ENCODE data around the gene PER1.
"Not testable (repeated sequence)": the region's sequence is repeated elsewhere in the genome, so short reads cannot be mapped to it uniquely, and the experiment has no call there.

Gene PER1

DNA sequence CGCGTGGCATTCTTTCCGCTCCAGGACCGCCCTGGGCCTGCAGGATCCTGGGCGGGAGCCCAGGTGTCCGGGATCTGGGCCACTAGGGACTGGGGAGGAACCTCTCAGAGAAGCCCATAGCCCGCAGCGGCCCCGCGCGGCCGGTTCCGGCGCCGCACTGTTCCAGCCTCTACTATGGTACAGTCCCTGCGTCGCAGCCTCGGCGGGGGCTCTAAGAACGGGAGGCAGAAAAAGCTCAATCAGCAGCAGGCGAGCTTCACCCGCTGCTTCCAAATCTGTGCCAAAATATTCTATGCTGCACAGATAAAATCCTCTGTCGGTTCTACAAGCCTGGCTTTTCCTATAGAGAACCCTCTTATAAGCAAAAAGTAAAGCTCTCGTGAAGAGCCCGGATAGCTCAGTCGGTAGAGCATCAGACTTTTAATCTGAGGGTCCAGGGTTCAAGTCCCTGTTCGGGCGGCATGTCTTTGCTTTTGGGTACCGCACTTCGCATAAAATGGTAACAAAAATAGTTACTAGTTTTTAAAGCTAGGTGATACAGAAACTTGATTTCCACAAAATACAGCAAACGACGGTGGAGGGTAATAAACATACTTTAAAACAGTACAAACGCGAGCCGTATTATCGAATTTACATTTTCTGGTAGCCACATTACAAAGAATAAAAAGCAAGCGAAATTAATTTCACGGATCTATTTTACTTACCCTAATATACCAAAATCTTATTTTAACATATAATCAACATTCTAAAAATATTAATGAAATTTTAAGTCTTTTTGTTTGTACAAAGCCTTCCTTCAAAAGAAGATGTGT lies 33.2 kb downstream of the PER1 start:
- peak; percentile 93 for DNase-seq

DNA sequence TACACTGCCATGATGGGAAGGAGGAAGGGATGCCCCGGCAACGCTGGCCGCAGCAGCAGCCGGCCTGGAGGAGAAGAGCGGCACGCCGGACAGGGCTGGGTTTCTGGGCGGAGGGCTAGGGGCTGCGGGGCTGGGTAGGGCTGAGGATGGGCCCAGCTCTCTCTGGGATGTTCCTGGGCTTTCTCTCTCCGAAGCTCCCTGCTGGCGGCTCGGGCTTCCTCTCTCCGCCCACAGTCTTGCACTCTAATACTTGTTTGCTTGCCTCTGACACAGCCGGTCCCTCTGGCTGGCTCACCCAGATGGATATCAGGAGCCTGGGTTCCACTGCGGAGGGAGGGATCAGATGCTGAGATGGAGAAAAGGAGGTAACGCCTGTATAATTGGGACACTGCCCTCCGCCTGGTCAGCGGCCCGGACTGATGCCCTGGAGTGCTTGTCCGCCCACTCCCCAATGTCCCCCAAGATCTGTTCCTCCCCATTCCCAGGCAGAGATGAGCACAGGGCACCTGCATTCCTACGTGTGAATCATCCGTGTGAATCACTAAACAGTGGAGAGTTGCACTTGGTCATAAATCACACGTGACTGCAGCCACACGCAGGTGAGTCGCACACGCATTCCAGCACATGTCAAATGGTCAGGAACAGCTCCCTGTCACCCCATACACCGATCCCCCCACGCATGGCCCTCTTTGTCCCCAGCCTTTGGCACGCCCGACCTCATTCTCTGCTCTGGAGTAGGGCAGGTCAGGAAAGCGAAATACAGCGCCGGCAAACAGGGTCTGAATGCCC lies 34.0 kb downstream of the PER1 start, which contains the start of gene ALOXE3:
Gene ALOXE3, minus strand, starts transcription at position 535 of the 789 bp plus-strand sequence. Its CDS starts 524 bp downstream, at position 11.
- DNase-seq, result peak; percentile 85

DNA sequence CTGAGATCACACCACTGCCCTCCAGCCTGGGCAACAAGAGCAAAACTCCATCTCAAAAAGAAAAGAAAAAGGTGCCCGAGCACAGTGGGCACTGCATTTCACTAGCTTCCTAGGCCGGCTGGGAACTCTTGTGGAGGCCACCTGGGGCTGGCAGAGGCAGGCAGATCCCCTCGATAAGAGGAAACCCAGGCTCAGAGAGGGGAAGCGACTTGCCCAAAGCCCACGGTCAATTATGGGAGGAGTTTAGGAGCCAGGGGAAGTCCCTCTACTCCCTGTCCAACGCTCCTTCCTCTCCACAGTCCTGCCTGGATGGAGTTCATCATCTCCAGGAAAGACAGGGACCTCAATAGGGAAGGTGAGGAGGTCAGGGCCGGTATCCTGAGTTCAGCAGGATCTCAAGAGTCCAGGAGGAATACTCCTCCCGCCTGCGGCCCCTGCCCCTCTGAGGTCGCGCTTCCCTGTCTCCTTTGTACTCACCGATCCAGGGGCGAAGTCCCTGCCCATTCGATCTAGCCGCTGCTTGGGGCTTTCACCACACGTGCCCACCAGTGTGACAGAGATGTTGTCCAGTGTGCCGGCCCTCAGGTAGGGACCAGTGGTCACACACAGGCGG lies 34.7 kb downstream of the PER1 start:
- peak; percentile 49 for DNase-seq

DNA sequence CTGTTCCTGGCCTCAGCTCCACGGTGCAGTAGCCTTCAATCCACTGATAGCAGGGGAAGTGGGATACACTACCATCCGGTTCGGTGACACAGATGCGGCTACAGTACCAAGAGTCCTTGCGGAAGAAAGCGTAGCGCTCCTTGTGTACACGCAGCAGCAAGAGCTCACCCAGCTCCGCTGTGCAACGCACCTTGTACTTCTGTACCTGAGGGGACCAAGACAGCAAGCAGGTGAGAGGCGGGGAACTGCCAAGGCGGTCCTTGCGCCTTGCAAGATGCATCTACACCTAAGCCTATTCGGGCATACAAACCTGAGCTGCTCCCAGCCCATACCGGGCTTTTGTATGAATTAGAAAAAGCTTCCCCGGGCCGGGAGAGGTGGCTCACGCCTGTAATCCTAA lies 35.4 kb downstream of the PER1 start:
- peak; percentile 40 for DNase-seq

DNA sequence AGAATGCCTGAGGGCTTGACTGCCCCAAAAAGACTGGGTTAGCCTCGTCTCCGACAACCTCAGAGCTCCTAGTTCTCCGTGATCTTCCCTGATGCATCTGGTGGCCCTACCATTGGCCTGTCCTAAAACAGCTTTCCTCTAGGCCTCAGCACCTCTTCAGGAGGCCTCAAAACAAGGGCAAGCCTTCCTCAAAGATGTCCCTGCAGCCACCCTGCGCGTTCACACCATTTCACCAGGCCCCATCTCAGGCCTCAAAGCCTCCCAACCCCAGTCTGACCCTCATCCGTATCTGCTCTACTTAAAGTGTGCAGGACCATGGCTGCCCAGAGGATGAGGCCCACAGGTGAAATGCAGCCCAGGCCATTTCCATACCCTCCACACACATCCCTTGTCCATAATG lies 41.3 kb downstream of the PER1 start:
- DNase-seq, result no peak

DNA sequence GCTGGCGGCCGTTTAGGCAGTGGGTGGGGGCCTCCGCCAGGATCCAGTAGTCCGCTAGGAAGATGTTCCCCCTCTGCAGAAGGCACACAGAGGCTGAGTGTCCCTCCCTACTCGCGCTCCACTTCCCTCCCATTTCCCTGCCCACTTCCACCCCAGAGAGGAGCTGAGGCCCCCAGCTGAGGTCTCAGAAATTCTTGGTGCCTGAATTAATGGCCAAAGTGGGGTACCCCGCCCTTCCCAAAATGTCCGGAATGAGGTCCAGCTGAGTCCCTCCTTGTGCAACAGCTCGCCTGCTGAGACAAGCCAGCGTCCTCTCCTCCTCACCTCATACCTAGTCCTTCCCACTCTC lies 41.8 kb downstream of the PER1 start:
- no peak for DNase-seq

DNA sequence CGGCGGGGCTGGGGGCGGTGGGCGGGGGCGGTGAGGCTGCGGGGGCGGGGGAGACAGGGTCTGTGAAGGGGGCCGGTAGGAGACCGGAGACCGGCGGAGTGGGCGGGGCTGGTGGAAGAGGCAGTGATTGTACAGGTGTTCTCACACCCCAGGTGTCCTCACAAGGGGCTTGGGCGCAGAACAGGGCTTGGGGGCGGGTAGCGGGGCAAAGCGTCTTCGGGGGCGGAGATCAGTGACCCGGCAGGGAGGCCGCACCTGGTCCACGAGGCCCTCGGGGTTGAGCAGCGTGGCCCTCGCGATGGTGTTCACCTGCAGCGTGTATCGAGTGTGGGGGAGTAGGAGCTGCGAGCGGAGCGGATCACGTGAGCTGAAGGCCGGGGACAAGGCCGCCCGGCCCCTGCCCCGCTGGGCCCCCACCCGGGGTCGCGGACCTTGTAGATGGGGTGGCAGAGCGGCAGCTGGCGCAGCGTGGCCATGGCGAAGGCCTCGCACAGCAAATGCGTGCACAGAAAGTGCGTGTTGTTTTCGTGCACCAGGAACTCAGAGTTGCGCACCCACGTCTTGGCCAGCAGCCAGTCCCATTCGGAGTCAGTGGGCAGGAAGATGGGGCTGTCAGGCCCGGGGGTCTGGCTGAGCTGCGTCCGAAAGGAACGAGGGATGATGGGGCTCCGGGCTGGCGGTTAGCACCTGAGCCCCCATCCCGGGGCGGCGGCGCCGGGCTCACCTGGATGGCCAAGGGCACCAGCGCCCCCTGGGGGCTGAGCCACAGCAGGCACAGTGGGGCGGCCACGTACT lies 42.3 kb downstream of the PER1 start:
- DNase-seq, result peak; percentile 91

DNA sequence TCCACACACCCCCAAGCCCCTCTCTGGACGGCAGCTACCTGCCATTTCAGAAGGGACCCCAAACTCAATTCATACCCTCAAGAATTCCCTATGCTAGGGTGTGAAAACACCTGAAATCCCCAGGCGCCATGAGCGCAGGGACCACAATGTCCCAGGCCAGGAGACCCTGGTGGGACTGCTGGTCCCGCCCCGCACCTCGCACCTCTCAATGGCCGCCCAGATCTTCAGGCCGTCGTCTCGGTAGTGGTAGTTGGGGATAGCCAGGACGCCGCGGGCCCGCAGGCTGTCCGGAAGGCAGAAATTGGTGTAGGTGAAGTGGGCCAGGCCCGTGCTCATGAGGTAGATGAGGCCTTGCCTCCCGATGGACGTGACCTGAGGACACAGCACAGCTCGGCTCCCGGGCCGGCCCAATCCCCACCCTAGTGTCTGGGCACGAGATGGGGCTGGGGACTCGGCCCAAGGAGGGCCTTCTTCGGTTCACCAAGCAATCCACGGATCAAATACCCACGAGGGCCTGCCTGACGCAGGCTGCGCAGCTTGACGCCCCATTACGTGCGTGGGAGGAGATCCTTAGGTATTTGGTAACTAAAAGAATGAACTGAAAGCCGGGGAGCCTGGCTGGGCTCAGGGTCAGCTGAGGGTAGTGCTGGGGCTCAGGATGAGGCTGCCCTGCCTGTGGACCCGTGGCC lies 43.1 kb downstream of the PER1 start:
- DNase-seq, result no peak

DNA sequence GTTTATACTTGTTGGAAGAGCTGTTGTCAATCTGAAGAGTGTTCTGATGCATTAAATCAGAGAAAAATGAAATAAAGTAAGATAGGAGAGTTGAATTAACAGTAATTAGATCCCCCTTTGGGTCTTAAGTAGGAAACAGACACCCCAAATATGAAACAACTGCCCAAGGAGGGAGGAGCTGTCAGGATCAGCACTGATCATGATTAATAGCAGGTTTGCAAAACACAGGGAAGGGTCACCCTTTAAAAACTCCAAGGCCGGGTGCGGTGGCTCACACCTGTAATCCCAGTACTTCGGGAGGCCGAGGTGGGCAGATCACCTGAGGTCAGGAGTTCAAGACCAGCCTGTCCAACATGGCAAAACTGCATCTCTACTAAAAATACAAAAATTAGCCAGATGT lies 45.2 kb downstream of the PER1 start:
- DNase-seq, result not testable (repeated sequence)

DNA sequence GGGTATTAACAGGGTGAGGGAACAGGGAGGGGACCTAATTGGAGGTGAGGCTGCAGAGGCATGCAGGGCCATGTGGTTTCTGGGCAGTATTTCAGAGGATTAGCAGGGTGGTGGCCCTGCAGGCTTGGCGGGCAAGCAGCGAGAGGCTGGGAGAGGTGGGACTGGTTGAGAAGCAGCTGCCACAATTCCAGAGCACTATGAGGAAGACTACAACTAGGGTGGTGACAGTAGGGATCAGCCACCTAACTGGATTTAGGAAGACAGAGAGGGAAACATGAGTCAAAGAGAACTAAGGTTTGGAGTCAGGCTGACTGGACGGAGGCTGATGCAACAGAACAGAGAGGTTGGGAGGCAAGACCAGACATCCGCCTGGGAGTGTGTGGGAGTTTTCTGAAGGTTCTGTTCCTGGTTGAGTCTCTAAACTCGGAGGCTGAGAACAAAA lies 46.2 kb downstream of the PER1 start:
- DNase-seq, result no peak

DNA sequence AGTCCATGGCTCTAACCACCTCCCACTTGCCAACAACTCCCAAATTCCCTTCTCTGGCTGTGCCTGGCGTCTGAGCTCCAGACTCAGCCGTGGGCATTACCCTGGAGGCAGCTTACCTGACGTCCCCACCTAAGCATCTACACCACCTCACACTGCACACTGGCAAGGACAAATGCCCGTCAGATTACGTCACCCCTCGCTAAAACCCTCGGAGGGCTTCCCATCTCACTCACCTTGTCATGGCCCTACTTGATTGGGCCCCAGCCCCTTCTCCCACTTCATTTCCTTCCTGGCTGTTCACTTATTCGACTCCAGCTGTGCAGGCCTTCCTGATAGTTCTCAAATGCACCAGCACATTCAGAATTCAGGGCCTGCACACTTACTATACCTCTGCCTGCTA lies 47.3 kb downstream of the PER1 start:
- DNase-seq, result no peak

DNA sequence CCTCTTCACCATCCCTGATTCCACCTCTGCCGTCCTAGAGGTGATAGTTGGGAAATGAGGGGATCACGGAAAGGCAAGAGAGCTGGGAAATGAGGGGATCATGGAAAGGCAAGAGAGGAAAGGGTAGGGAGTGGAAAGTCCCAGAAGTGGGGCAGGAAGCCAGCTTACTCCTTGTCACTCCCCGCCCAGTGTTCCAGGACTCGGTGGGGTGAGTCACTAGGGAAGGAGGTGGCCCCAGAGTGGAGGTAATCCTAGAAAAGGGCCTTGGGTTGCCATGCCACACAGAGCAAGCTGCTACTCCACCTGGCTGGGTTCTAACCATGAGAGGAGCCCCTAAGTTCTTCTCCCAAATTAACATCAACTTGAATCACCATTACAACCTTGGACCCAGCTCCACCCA lies 48.7 kb downstream of the PER1 start:
- DNase-seq, result no peak

DNA sequence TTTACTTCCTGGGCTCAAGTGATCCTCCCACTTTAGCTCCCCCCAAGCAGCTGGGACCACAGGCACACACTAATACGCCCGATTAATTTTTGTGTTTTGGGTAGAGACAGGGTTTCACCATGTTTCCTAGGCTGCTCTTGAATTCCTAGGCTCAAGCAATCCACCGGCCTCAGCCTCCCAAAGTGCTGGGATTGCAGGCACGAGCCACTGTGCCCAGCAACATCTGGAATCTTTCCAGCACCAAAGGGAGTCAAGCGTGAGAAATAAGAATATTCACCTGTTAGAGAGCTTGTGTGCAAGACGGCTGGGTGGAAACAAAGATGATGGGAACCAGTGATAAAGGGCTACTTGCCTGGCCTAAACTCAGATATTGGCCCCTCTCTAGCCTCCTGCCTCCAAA lies 50.5 kb downstream of the PER1 start:
- DNase-seq, result no peak

DNA sequence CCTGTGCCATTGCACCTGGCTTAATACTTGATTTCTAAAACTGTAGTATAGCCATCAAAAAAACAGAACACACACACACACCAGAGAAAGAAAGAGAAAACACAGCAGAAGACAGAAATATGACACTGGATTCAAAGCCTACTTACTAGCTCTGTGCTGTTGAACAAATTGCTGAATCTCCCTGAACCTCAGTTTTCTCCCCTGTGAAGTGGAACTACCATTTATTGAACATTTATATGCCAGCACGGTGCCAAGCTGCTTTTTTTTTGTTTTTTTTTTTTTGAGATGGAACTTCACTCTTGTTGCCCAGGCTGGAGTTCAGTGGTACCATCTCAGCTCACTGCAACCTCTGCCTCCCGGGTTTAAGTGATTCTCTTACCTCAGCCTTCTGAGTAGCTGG lies 51.4 kb downstream of the PER1 start:
- no peak for DNase-seq

DNA sequence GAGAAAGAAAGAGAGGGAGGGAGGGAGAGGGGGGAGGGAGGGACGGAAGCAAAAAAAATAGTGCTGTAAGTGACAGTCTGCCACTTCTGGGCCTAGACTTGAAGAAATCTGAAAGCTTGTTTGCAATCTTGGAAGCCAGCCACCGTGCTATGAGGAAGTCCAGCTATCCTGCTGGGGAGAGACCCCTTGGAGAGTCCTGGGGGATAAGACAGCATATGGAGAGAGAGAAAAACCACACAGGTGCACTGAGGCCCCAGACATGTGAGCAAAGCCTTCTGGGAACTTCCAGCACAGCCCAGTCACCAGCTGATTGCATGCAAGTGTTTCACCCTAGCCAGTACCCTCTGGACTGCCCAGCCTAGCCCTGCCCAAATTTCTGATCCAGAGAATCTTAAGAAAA lies 52.1 kb downstream of the PER1 start:
- no peak for DNase-seq

DNA sequence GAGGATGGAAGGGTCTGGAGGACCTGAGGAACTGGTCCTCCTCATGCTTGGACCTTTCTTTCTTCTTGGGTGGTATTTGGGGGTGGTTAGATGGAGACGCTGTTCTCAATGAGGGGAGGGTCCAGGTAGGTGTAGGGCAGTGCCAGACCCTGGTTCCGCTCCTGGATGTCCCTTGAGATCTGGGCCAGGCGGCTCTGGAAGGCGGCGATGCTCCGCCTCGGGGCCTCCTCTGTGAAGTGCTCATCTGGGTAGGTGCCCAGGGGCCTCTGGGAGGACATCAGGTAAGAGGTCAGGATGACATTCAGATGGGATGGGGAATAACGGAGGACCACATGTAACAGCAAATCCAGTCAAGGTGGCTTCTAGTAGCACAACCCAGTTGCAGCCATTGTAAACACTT lies 55.7 kb downstream of the PER1 start:
- DNase-seq, result no peak

DNA sequence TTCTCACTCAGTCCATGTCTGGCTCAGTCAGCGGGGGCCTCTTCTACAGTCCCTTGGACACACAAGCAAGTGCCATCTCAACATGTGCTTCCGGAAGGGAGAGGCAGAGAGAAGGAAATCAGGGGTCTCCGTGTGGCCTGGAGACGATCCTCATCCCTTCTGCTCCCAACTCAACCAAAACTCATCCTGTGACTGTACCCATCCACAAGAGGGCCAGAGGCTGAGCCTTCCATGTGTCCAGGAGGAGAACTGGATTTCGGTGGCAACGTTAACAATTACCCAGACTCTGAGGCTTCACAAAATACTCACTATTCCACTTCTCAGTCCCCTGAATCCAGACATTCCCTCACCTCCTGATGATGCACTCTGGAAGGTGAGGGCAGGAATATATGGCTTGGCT lies 56.8 kb downstream of the PER1 start:
- DNase-seq, result no peak

DNA sequence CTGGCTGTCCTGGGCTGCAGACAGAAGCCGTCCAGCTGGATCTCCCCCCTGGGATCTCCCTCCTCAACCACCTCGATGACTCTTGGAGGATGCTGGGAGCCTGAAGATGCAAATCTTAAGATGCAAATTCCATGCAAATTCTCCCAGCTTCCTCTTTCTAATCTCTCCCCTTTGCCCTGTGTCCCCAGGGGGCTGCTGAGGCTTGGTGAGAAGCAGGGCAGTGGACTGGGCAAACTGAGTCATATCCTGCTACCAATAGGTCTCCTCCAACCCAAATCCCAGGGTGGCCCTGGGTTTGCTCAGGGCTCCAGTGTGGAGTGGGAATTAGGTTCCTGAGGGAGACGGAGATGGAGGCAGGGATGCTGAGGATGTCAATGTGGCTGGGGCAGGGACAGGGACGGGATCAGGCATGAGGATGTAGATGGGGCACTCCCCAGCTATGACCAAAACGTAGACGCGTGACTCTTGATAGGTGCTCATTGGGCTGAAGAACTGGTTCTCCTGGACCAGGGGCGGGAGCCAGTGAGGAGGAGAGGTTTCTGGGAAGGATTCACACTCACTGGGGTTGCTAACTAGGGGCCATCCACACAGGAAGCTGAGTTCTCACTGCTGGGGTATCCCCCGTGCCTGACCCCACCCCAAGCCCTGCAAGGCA lies 61.0 kb downstream of the PER1 start:
- no peak for DNase-seq

Data from DMS53 (cell line).